ENCODE measurements around the gene RSRC2. TPM values are rescaled to one million over a fixed set of nuclear protein-coding genes. Genes with fewer than 3 reads are reported as not detected.

Gene RSRC2, protein sequence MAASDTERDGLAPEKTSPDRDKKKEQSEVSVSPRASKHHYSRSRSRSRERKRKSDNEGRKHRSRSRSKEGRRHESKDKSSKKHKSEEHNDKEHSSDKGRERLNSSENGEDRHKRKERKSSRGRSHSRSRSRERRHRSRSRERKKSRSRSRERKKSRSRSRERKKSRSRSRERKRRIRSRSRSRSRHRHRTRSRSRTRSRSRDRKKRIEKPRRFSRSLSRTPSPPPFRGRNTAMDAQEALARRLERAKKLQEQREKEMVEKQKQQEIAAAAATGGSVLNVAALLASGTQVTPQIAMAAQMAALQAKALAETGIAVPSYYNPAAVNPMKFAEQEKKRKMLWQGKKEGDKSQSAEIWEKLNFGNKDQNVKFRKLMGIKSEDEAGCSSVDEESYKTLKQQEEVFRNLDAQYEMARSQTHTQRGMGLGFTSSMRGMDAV
- total RNA-seq (2013) = 91.7 TPM
- polyA plus RNA-seq (10 to 100 TPM in 2 of 3 donors, 1 to 10 TPM in 1; 7.6 to 63.5 (median 15.8) TPM), polyA minus RNA-seq (26.7 and 37.4 TPM in 2 replicates), total RNA-seq (98.6 to 351 (median 181) reads per million in 11 experiments)

DNA sequence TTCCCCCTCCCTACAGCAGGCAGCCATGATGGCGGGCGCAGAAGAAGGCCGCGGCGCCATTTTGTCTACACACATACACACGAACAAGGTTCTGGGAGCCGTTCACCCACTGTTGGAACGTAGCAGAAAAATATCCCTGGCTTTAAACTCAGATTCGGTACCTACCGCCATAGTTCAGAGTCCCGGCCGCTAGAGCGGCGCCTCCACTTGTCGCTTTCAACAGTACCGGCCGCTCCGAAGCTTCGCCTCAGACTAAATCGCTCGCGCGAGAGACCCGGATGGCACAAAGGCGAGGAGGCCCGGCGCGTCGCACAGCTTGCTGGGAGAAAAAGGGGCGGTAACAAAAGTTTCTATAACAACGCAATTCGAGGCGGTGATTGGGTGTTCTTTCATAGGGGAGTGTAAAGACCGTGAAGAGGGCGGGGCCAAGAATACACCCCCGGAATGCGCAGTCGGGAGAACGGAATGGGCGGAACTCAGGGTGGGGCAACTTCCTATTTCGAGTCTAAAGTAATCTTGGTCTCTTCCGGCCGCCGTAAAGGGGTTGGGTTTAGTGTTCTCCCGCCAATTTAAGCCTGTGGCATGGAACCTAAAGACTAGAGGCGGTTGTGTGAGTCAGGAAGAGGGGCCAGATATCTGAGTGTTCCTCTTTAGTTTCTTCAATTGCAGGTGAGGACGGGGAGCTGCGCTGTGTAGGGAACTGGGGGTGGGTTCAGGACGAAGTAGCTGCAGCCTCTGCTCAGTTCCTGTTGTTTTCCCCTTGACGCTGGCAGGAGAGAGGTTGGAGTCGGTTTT is at the start of gene RSRC2, which contains the start of gene KNTC1:
Gene RSRC2 (minus strand): TSS at position 254 of the 795 bp plus-strand sequence. CDS start 83 bp downstream, at position 171.
Gene KNTC1 (plus strand): TSS at position 567 of the 795 bp plus-strand sequence. CDS start 2,815 bp downstream, outside the sequence.
- DNase-seq = peak; percentile 99
- Mint-ChIP-seq H3K4me1 (peaks cover 28% of the 10 kb centered on the region), H3K9me3 (no peaks in the 10 kb centered on the region), H3K27ac (peak within 1 kb of the TSS in 1 of 7 donors; percentile 14), H3K36me3 (peaks cover 14 to 18% of the 10 kb centered on the region in 2 donors), H3K27me3 (ENCODE audit: low read depth in 3 of 3) (peaks cover 0 to 2% (median 0%) of the 10 kb centered on the region in 3 donors), H3K4me3 (no peak within 1 kb of the TSS)
- WGBS (ENCODE audit: insufficient coverage) = under 1% methylated on average over 51 of the region's 51 CpGs
- peak within 1 kb of the TSS; percentile 99 for H3K9ac ChIP-seq (ENCODE audit: insufficient read depth, low read length, poor library complexity, severe bottlenecking)
- H3K4me1 ChIP-seq (ENCODE audit: control insufficient read depth in 1 of 2, insufficient read depth in 2 of 2, low read length in 2 of 2) = peaks cover 38 to 41% of the 10 kb centered on the region in 2 donors
- H3K27me3 ChIP-seq (ENCODE audit: control insufficient read depth in 2 of 2, insufficient read depth in 2 of 2, low read length in 2 of 2) = no peaks in the 10 kb centered on the region
- TF ChIP-seq, protein P1, sequence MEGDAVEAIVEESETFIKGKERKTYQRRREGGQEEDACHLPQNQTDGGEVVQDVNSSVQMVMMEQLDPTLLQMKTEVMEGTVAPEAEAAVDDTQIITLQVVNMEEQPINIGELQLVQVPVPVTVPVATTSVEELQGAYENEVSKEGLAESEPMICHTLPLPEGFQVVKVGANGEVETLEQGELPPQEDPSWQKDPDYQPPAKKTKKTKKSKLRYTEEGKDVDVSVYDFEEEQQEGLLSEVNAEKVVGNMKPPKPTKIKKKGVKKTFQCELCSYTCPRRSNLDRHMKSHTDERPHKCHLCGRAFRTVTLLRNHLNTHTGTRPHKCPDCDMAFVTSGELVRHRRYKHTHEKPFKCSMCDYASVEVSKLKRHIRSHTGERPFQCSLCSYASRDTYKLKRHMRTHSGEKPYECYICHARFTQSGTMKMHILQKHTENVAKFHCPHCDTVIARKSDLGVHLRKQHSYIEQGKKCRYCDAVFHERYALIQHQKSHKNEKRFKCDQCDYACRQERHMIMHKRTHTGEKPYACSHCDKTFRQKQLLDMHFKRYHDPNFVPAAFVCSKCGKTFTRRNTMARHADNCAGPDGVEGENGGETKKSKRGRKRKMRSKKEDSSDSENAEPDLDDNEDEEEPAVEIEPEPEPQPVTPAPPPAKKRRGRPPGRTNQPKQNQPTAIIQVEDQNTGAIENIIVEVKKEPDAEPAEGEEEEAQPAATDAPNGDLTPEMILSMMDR (IDR thresholded peaks at IDR 0.05) = no peak
- peaks cover 41% of the 10 kb centered on the region for H4K20me1 ChIP-seq (ENCODE audit: insufficient read depth, low read length)
- H3K79me2 ChIP-seq (ENCODE audit: insufficient read depth, low read length) = peaks cover 93% of the 10 kb centered on the region
- peak within 1 kb of the TSS; percentile 99 for H3K27ac ChIP-seq (ENCODE audit: low read depth in 1 of 2, low read length in 2 of 2)
- intact Hi-C loops (cut with micrococcal nuclease) = loop anchor here in 1 of 2 donors (10.0 kb wide), 1 partner anchor 228 kb away; the partner anchor contains the start of gene DENR
- H3K36me3 ChIP-seq (replicated peaks in 1 of 2; ENCODE audit: control insufficient read depth in 1 of 2, insufficient read depth in 2 of 2, low read length in 2 of 2) = peaks cover 12 to 19% of the 10 kb centered on the region in 2 donors
- H3K4me2 ChIP-seq (replicated peaks; ENCODE audit: extremely low read depth, low read length, poor library complexity, severe bottlenecking) = peak within 1 kb of the TSS; percentile 99
- H3K9me3 ChIP-seq (replicated peaks in 1 of 2; ENCODE audit: control insufficient read depth in 1 of 2, insufficient read depth in 1 of 2, low read length in 2 of 2) = no peaks in the 10 kb centered on the region
- H3K4me3 ChIP-seq (replicated peaks in 1 of 3; ENCODE audit: low read depth in 2 of 3, low read length in 3 of 3) = peak within 1 kb of the TSS; percentile 73 to 100 (median 98)
- H2AFZ ChIP-seq (ENCODE audit: insufficient read depth, low read depth, low read length, poor library complexity, severe bottlenecking) = peak within 1 kb of the TSS; percentile 94

DNA sequence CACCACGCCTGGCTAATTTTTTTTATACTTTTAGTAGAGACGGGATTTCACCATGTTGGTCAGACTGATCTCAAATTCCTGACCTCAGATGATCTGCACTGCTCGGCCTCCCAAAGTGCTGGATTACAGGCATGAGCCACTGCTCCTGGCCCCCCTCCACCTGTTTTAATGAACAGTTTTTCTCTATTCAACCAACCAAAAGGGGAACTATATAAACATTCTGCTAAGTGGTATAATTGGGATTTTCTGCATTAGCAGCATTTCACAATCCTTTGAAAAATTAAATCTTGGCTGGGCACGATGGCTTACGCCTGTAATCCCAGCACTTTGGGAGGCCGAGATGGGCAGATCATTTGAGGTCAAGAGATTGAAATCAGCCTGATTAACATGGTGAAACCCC is 45.1 kb upstream of the RSRC2 start:
- H2AFZ ChIP-seq (ENCODE audit: insufficient read depth, low read depth, low read length, poor library complexity, severe bottlenecking) = no peak overlapping the region

More for the DNA sequence above, 45.1 kb upstream of the RSRC2 start:
- H3K9me3 ChIP-seq (replicated peaks in 1 of 2; ENCODE audit: control insufficient read depth in 1 of 2, insufficient read depth in 1 of 2, low read length in 2 of 2) = no peaks in the 10 kb centered on the region
- DNase-seq = no peak
- Mint-ChIP-seq H3K4me1 (no peaks in the 10 kb centered on the region), H3K9me3 (no peaks in the 10 kb centered on the region), H3K36me3 (peaks cover 57 to 81% of the 10 kb centered on the region in 2 donors), H3K27me3 (ENCODE audit: low read depth in 3 of 3) (no peaks in the 10 kb centered on the region), H3K4me3 (no peak overlapping the region), H3K27ac (peak overlapping the region in 3 of 7 donors; percentile 13 to 42 (median 25))
- H3K79me2 ChIP-seq (ENCODE audit: insufficient read depth, low read length) = no peaks in the 10 kb centered on the region
- no peak overlapping the region for H3K4me2 ChIP-seq (replicated peaks; ENCODE audit: extremely low read depth, low read length, poor library complexity, severe bottlenecking)
- H4K20me1 ChIP-seq (ENCODE audit: insufficient read depth, low read length) = no peaks in the 10 kb centered on the region
- no peaks in the 10 kb centered on the region for H3K4me1 ChIP-seq (ENCODE audit: control insufficient read depth in 1 of 2, insufficient read depth in 2 of 2, low read length in 2 of 2)
- H3K36me3 ChIP-seq (replicated peaks in 1 of 2; ENCODE audit: control insufficient read depth in 1 of 2, insufficient read depth in 2 of 2, low read length in 2 of 2) = peaks cover 47 to 90% of the 10 kb centered on the region in 2 donors
- H3K4me3 ChIP-seq (replicated peaks in 1 of 3; ENCODE audit: low read depth in 2 of 3, low read length in 3 of 3) = no peak overlapping the region
- no peaks in the 10 kb centered on the region for H3K27me3 ChIP-seq (ENCODE audit: control insufficient read depth in 2 of 2, insufficient read depth in 2 of 2, low read length in 2 of 2)
- TF ChIP-seq, protein P1 (IDR thresholded peaks at IDR 0.05) = no peak
- intact Hi-C loops (cut with micrococcal nuclease) = no loop called here
- no peak overlapping the region for H3K27ac ChIP-seq (ENCODE audit: low read depth in 1 of 2, low read length in 2 of 2)
- no peak overlapping the region for H3K9ac ChIP-seq (ENCODE audit: insufficient read depth, low read length, poor library complexity, severe bottlenecking)
- WGBS (ENCODE audit: insufficient coverage) = 100% methylated on average over 3 of the region's 6 CpGs

Data from CD14-positive monocyte (primary cell).